Ishikawa (cell line): ENCODE measurements around the gene POC5.

Experiments used
- CREB1 ChIP-seq: IDR thresholded peaks from 2 replicates; pipeline ENCODE4 v1.6.1; 2012; ENCODE audit warnings: low read depth
- MAX ChIP-seq: IDR thresholded peaks from 2 replicates; pipeline ENCODE4 v1.6.1; 2012
- NFIC ChIP-seq: IDR thresholded peaks from 2 replicates; pipeline ENCODE4 v1.6.1; 2012
- REST ChIP-seq: IDR thresholded peaks from 2 replicates; pipeline ENCODE4 v1.6.1; 2012; ENCODE audit warnings: low read depth, mild to moderate bottlenecking
- YY1 ChIP-seq: IDR thresholded peaks from 2 replicates; pipeline ENCODE4 v1.6.1; 2012; ENCODE audit warnings: low read depth

GRCh38 chr5:75671506-75671905 lies 45.7 kb downstream of the POC5 start:
- TF ChIP-seq CREB1 (no peak), MAX (no peak), REST (no peak), NFIC (no peak), YY1 (no peak)
